GM18520 (cell line): ENCODE results near the gene METRNL.
"Not testable (repeated sequence)": the region's sequence is repeated elsewhere in the genome, so short reads cannot be mapped to it uniquely, and the experiment has no call there.

Experiments
- ATAC-seq: cut with Tn5 transposase; IDR thresholded peaks from one replicate; pipeline ENCODE4 v1.9.1; 2021; ENCODE audit not compliant: unreplicated experiment

METRNL gene

DNA sequence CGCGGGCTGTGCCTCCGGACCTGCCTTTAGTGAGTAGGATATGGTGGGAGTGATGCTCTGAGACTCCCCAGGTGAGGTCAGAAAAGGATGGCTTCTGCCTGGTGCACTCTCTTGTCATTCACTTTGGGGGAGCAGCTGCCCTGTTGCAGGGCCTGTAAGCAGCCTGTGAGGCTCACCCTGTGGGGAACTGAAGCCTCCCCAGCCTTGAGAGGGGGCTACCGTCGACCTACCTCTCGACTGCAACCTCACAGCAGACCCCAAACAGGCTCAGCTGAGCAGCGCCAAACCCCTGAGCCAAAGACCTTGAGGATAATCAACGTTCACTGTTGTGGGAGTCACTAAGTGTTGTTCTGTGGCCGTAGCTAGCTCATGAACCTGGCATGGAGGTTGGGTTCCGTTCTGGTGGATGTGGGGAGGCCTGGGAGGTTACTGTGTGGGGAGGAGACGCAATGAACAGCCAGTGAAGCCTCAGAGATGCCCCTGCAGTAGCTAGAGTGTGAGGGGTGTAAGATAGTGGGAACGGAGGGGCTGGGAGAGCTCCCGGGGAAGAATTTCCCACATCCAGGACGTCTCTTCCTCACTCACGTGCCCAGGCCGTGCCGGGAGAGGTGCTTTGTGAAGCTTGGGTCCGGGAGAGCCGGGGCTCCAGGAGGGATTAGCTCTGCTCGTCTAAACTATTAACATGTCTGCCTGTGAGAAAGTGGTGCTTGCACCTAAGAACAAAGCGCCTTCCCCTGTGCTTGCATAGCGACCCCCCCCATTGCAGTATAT, 38.8 kb downstream of the METRNL start:
- no peak for ATAC-seq

DNA sequence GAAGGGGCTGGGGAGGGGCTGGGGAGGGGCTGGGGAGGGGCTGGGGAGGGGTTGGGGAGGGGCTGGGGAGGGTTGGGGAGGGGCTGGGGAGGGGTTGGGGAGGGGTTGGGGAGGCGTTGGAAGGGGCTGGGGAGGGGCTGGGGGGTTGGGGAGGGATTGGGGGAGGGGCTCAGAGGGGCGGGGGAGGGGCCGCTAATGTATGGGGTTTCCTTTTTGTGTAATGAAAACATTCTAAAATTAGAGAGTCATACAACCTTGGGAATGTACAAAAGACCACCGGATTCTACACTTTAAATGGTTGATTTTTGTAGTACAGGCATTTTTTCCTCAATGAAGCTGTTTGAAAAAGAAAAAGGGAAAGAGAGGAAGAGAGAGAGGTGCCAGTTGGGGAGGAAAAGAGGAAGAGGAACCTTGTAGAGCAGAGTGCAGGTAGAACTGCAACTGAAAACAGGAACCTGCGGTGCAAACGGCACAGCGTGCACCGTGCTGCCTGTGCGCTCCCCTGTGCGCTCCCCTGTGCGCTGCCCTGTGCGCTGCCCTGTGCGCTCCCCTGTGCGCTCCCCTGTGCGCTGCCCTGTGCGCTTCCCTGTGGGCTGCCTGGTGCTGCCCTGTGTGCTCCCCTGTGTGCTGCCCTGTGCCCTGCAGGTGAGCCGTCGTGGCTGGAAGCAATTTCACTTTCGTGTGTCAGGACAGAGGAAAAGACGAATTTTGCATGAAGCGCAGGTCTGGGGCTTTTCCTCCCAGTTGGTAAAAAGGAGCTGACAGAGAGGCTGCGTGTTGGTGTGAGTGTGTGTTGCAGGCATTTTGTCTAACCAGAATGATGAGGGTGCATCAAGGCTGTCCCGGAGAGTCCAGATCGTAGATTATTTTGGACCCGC, 40.8 kb downstream of the METRNL start:
- ATAC-seq, result peak; percentile 37

DNA sequence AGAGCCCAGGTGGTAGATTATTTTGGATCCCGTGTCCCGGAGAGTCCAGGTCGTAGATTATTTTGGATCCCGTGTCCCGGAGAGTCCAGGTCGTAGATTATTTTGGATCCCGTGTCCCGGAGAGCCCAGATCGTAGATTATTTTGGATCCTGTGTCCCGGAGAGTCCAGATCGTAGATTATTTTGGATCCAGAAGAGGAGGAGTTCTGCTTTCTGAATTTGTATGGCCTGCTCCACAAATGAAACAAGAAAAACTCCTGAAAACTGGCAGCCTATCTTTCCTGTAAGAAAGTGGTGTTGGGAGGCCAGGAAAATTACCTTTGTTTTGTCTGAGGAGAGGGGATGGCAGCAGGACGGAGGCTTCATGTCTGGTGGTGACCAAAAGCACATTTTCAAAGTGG, 42.1 kb downstream of the METRNL start:
- ATAC-seq, result not testable (repeated sequence)

DNA sequence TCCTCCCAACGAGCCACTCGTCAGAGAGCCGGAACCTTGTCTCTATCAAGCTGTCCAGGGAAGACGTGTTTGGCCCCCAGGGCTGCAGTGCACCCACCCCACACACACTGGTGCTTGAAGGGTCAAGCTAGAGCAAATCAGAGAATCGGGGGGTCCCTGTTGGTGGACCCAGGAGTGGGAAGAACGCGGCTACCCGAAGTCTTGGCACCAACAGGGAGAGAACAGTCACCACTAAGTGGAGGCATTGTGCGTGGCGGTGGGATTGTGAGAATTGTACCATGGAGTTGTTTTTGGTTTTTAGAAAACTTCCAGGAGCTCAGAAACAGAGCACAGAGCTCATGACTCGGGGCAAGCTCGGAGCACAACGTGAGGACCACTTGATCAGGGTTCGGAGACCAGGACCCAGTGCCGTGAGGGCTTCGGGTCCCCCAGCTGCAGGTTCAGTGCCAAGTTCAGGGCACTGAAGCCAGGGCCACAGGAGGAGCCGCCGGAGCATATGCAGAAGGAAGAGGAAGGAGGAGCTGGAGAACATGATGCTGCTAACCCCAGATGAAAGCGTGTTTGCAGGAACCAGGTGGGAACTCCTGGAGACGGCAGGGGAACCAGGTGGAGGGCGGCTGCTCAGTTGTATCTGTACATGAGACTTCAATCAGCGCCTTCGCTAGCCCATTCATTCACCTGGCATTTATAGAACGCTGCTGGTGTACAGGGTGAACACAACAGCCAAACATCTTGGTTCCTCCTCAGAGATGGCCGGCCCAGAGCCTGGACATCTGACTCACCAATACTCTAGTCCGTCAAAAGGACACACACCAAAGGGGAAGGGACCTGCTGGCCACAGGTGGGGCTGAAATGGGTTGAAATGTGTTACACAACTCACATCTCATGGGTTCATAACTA, 42.8 kb downstream of the METRNL start:
- ATAC-seq, result no peak

DNA sequence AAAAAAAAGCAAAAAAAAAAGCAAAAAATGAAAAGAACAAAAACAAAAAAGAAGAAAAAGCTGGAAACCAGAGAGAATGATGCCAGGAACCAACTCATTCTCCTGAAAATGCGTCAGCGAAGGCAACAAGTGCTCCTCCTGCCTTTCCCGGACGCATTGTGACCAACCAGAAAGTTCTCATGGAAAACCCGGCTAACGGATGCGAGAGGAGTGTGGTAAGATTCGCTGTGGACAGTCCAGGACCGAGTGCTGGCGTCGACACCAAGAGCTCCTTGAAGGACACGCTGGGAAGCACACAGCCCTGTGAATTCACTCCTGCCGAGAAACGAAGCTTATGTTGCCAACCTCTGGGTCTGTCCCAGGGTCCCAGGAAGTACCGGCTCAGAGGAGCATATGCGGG, 43.4 kb downstream of the METRNL start:
- ATAC-seq, result no peak

DNA sequence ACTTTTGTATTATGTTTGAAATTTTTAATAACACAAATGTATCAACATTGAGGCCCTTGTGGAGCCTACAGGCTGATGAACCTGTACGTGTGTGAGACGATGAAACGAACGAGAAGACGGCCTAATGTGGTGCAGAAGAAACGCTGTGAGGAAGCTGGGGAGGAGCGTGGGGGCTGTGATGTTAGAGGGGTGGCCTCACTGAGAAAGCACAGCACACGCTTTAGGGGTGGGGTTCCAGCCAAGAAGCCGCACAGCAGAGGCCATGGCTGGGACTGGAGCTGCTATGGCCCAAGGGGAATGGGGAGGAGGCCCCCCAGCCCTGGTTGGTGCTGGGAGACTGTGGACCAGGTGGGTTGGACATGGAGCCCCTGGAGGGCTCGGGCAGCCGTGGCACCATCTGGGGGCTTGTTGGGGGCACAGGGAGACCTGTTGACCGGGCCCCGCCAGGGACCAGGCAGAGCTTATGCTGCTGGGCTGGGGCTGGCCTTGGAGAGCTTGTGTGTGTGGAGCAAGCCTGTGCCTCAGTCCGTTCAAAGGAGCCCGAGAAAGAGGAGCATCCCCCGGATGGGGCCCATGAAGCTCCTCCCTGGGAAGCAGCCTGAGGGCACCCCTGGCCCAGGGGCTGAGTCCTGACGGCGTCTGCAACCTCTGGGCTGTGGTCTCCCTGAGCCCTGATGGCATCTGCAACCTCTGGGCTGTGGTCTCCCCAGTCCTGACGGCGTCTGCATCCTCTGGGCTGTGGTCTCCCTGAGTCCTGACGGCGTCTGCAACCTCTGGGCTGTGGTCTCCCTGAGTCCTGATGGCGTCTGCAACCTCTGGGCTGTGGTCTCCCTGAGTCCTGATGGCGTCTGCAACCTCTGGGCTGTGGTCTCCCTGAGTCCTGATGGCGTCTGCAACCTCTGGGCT, 44.7 kb downstream of the METRNL start:
- ATAC-seq, result no peak

DNA sequence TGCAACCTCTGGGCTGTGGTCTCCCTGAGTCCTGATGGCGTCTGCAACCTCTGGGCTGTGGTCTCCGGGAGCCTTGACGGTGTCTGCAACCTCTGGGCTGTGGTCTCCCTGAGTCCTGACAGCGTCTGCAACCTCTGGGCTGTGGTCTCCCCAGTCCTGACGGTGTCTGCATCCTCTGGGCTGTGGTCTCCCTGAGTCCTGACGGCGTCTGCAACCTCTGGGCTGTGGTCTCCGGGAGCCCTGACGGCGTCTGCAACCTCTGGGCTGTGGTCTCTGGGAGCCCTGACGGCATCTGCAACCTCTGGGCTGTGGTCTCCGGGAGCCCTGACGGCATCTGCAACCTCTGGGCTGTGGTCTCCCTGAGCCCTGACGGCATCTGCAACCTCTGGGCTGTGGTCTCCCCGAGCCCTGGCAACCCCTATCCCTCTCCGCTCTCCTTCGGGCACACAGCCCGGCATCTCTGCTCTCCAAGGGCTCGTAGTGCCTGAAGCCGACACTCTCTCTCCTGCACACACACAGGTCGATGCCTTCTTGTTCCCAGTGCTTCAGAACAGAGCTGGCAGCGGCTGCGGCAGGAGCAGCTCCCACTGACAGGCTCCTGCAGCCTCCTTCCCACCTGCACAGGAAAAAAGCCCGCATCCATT, 45.6 kb downstream of the METRNL start:
- no peak for ATAC-seq

DNA sequence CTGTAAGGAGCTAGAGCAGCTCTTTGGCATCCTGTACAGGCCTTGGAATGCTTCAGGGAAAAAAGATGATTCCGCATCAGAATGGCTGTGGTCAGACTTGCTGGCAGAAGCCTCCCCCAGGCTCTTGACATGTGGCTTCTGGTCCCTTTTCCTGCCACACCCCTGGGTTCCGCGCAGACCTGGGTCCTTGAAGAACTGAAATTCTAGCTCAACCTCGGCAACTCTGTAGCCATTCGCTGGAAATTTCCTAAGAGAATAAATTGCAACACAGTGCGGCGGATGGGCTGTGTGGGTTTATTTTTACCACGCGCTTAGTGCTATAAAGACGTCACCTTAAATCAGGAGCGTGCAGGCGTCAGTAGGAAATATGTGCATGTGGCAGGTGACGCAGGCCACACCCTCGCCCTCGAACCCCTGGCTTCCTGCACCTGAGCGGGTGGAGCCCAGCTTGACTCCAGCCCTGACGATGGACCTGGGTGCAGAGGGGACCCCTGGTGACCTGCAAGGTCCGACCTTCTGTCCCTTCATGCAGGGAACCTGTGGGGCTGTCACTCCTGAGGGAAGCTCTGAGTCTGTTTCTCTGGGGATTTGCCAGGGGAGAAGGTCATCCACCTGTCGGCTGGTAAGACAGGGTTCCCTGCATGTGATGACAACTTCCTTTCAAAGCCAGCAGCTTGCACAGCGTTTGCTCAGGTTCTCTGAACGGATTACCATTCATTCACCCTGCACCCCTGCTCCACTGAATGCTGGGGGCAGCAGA, 46.3 kb downstream of the METRNL start:
- ATAC-seq, result no peak

DNA sequence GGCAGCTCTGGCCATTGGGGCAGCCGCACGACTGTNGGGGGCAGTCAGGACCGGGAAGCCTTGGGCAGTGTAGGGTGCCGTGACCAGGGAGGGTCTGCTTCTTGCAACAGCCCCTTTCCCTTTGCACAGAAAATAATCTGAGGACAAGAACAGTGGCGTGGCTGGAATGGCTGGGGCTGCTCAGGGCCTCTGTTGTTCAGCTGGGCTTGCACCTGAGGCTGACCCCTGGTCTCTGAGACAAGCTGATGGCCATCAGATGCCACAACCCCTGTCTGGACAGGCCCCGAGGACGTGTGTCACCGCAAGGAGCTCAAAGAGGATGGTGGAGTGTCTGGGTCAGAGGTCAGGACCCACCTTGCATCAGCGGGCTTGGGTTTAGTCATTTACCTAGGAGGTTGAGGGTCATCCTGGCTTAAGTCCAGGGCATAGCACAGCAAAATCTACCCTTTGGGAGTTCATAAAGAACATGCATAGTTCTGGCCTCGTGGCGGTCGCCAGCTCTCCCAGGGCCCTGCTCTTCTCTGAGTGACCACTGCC, 46.9 kb downstream of the METRNL start:
- no peak for ATAC-seq

DNA sequence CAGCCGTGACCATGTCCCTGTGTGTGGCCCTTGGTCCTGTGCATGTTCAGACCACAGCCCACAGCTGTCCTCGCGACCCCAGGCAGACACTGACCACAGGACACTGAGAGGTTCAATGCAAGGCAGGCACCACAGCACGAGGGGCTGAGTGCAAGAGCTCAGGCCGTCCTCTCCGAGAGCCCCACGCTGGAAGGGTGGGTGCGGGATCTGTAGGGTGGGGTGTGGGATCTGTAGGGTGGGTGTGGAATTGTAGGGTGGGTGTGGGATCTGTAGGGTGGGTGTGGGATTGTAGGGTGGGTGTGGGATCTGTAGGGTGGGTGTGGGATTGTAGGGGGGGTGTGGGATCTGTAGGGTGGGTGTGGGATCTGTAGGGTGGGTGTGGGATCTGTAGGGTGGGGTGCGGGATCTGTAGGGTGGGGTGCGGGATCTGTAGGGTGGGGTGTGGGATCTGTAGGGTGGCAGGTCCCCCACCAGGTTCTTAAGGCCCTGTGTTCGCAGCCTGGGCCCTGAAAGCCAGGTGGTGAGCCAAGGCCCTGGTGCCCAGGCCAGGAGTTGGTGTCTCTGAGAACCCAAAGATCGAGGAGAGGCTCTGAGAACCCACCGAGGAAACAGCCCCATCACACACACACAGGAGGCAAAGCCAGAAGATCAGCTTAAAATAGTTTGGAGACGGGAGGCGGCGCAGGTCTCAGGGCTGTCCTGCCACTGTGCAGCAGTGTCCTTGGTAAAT, 48.2 kb downstream of the METRNL start:
- no peak for ATAC-seq

DNA sequence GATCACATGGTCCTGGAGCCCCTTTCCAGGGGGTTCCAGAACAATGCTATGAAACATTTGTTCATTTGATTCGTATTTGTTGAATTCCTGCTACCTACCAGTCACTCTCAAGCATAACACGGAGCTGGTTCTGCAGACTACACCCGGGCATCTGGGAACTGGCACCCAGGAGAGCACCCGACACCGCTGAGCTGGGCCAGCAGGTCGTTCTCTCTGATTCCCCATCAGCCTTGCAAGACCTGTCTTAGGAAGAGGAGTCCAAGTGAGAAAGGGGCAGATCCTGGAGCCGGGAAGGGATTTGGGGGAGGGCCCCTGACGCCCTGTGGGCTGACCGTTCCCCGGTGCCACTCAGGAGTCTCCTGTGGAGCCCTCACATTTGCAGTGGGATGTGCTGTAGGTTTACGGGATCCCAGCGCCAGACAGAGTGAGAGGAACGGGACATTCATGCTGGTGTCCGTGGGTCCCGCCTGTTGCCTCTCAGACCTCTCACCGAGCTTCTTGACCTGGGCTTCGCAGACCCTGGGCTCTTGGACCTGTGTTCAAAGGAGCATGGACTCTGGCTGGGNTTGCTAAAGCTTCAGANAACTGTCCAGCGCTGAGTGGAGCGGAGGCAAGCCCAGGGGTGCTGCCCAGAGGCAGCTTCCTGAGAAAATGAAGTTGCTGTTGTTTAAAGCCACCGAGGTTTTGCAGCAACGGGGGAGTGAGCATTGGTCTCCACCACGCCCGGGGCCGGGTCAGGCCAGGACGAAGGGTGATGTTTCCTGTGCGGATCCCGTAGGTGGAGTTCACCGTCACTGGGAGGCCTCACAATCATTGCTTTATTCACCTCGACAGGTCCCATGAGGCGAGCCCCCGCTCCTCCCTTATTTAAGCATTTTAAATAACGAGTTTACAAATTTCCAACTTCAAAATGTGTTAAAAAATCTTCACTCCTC, 49.2 kb downstream of the METRNL start:
- no peak for ATAC-seq

DNA sequence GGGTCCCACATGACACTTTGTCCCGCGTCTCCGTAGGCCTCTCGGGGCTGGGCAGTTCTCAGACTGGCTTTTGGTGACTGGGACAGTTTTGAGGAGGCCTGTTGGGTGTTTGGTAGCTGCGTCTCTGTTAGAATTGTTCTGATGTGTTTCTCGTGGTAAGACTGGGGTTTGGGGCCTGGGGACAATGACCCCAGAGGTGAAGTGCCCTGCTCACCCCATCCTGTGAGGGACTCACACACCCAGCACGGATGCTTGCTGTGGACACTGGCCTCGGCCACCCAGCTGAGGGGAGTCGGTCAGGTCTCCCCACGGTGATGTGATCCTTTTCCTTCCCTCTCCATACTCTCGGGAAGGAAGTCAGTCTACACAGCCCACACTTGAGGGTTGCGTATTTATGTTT, 50.3 kb downstream of the METRNL start:
- ATAC-seq, result no peak

DNA sequence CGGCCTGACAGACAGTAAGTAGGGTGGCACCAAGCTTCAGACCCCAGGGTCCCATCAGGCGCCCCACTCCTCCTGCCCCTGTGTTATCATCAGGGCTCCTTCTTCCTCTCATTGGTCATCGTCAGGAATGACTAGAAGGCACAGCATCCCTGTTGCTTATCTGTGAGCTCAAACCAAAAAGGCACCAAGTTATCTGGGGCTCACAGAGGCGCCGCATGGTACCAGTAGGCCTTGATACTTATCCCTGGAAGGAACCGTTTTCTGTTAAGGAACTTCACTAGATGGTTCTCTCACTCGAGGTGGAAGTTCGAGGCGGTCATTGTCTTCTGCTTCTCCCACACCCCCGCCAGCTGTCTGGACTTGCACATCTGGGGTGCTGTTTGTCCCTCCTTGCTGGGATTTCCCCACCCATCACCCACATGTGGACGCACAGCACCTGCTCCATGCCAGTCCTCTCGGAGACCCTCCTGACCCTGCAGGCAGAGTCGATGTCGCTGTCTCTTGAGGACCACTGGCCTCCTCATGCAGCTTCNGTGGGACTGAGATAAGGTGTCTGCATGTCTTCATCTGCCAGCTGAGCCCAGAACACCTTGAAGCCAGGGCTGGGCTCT, 52.1 kb downstream of the METRNL start:
- no peak for ATAC-seq

DNA sequence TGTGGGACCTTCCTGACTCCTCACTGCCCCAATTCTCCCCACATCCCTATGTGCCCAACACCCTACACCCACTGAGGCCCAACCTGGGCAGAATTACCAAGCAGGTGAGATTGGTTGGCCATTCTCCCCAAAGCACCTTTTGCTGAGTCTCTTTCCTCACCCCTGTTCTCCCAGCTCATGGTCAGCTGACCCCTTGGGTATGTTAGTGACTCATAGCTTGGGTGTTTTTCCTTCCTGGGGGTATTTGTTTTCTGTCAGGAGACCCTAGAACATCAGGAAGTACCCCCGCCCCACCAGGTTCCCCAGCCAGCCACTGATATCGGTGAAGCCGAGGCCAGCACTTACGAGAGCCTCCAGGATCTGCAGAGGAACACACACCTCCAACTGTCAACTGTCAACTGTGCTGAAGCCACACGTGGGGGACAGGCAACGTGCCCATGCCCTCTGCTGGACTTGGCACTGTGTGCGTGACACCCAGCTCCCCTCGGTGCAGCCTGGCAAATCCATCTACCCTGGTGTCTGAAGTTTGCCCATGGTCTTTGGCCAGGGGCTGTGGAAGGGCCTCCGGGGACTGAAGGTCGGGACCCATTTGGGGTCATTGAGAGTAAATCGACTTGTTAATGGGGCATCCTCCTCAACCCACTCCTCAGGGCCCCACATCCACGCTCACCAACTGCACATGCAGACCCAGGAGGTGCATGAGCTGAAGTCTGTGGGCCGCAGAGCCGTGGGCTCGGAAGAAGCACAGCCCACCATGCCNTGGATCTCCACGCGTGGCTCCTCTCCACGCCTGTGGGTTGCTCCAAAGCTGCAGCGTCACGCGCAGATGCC, 53.1 kb downstream of the METRNL start:
- no peak for ATAC-seq

DNA sequence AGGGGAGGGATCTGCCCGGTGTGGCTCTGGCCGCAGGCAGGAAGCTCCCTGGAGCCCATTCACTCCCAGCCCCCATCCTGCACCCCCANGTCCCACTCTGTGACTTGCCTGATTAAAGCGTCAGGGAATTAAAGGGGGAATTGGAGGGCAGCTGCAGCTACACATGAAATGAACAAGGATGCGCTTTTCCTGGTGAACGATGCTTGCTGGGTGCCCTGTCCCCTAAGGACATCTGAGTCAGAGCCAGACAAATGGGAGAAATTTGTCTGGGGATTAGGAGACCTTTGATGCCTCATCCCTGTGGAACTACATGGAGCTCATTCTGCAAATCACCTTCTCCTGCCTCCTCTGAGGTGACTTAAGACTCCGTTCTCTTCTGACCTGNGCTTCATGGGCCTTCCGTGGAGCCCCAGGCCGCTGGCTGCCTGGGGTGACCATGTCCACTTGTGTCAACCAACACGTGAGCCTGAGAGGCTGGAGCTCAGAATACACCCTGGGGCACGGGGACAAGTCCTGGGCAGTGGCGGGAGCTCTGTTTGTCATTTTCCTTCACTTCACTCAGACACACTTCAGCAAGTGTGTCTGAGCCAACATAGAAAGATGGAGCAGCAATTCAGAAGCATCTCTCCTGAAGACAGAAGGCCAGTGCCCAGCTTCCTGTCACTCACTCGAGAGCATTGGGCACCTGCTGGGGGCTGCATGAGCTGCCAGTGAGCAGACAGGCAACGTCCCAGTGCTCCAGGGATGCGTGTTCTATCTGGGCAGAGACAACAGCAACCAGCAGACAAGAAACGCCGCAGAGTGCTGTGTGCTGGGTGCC, 54.1 kb downstream of the METRNL start:
- no peak for ATAC-seq
